BLaER1 treated with 17β-estradiol and CSF1 and Interleukin-3, amounts not matched to agents 10 nM and 100 nM (cell line): ENCODE data around the gene PLEKHF1.

Experiments
- H3K27ac ChIP-seq, 11 experiments: shearing (Covaris generic); formaldehyde crosslinking; 2 replicates each; pipeline ENCODE4 v1.8.1; 2022
- H3K27me3 ChIP-seq, 11 experiments: shearing (Covaris generic); formaldehyde crosslinking; 2 replicates each; pipeline ENCODE4 v1.8.1; 2022
- H3K36me3 ChIP-seq, 11 experiments: shearing (Covaris generic); formaldehyde crosslinking; 2 replicates each; pipeline ENCODE4 v1.8.1; 2022
- H3K4me1 ChIP-seq, 10 experiments: shearing (Covaris generic); formaldehyde crosslinking; 2 replicates each; pipeline ENCODE4 v1.8.1; 2022
- H3K4me2 ChIP-seq, 11 experiments: shearing (Covaris generic); formaldehyde crosslinking; 2 replicates each; pipeline ENCODE4 v1.8.1; 2022
- H3K4me3 ChIP-seq, 10 experiments: shearing (Covaris generic); formaldehyde crosslinking; 2 replicates each; pipeline ENCODE4 v1.8.1; 2022
- H3K9ac ChIP-seq, 11 experiments: shearing (Covaris generic); formaldehyde crosslinking; 2 replicates each; pipeline ENCODE4 v1.8.1; 2022
- H3K9me3 ChIP-seq, 11 experiments: shearing (Covaris generic); formaldehyde crosslinking; replicated peaks in 1 of 11; 2 replicates each; pipeline ENCODE4 v1.8.1; 2022
- H4K20me1 ChIP-seq, 11 experiments: shearing (Covaris generic); formaldehyde crosslinking; 2 replicates each; pipeline ENCODE4 v1.8.1; 2022
- Cebpa-rat ChIP-seq, 11 experiments: shearing (Covaris generic); IDR thresholded peaks; 2 replicates each; pipeline ENCODE4 v1.8.1; 2022

PLEKHF1 gene

GRCh38 chr19:29629836-29630534, 35.3 kb upstream of the PLEKHF1 start:
- H4K20me1 ChIP-seq, result no peaks in the 10 kb centered on the region
- H3K4me3 ChIP-seq, result no peak overlapping the region
- H3K9me3 ChIP-seq, result peaks cover 0 to 4% (median 0%) of the 10 kb centered on the region in 11 experiments; a peak in 1 of 22 replicates
- H3K9ac ChIP-seq, result no peak overlapping the region
- TF ChIP-seq Cebpa-rat (IDR thresholded peaks at IDR 0.05), result no peak
- no peaks in the 10 kb centered on the region for H3K27me3 ChIP-seq
- no peaks in the 10 kb centered on the region for H3K36me3 ChIP-seq
- H3K4me2 ChIP-seq, result no peak overlapping the region
- peaks cover 34 to 52% (median 45%) of the 10 kb centered on the region in 10 experiments for H3K4me1 ChIP-seq
- no peak overlapping the region for H3K27ac ChIP-seq

DNA sequence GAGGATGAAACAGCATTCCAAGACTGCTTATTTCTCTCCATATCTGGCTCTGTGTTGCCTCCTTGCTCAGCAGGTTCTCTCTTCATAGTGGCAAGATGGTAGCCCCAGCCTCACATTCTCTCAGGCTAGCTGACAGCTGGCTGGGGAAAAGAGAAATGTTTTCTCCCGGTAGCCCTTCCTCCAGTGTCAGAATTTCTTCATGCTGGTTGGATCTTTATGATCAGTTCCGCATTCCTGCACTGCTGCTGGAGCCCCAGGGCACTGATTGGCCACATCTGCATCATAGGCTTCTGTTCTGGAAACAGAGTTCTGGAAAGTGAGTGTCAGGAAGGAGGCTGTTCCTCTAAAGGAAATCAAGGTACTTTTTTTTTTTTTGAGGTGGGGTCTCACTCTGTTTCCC, 34.6 kb upstream of the PLEKHF1 start:
- TF ChIP-seq Cebpa-rat (IDR thresholded peaks at IDR 0.05), result no peak
- Histone ChIP-seq H3K36me3 (no peaks in the 10 kb centered on the region), H3K4me1 (peaks cover 27 to 58% (median 44%) of the 10 kb centered on the region in 10 experiments), H3K27ac (no peak overlapping the region), H3K4me3 (no peak overlapping the region), H3K9ac (no peak overlapping the region), H4K20me1 (no peaks in the 10 kb centered on the region), H3K4me2 (no peak overlapping the region), H3K9me3 (peaks cover 0 to 4% (median 0%) of the 10 kb centered on the region in 11 experiments; a peak in 1 of 22 replicates), H3K27me3 (no peaks in the 10 kb centered on the region)

GRCh38 chr19:29631450-29631849, 33.8 kb upstream of the PLEKHF1 start:
- Histone ChIP-seq H3K27ac (no peak overlapping the region), H3K4me3 (no peak overlapping the region), H3K4me1 (peaks cover 23 to 66% (median 50%) of the 10 kb centered on the region in 10 experiments), H3K9ac (no peak overlapping the region), H4K20me1 (no peaks in the 10 kb centered on the region), H3K9me3 (peaks cover 0 to 4% (median 0%) of the 10 kb centered on the region in 11 experiments; a peak in 1 of 22 replicates), H3K27me3 (no peaks in the 10 kb centered on the region), H3K36me3 (no peaks in the 10 kb centered on the region), H3K4me2 (peak overlapping the region in 3 of 11 experiments; percentile 25 to 65 (median 43); a peak in 3 of 22 replicates)
- no peak for TF ChIP-seq Cebpa-rat (IDR thresholded peaks at IDR 0.05)

DNA sequence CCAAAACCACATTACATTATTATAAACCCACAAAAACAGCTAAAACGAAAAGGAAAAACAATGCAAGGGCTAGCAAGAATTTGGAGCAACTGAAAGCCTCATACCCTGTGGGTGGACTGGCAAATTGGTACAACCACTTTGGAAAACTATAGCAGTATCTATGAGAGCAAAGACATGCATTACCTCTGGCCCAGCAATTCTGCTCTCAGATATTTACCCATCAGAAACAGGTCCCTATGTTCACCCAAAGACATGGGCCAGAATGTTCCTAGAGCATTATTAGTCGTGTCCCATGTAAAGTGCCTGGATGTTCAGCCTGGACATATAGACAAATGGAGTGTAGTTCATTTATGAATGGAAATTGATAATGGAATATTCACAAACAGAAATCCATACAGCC, 31.3 kb upstream of the PLEKHF1 start:
- peak overlapping the region in 5 of 11 experiments; percentile 12 to 63 (median 48); a peak in 10 of 22 replicates for H3K4me2 ChIP-seq
- no peaks in the 10 kb centered on the region for H3K36me3 ChIP-seq
- H3K4me1 ChIP-seq, result peaks cover 0 to 60% (median 43%) of the 10 kb centered on the region in 10 experiments; a peak in 17 of 20 replicates
- no peak overlapping the region for H3K27ac ChIP-seq
- TF ChIP-seq Cebpa-rat (IDR thresholded peaks at IDR 0.05), result no peak
- H3K4me3 ChIP-seq, result no peak overlapping the region
- H3K9ac ChIP-seq, result no peak overlapping the region
- peaks cover 0 to 4% (median 0%) of the 10 kb centered on the region in 11 experiments; a peak in 1 of 22 replicates for H3K9me3 ChIP-seq
- H3K27me3 ChIP-seq, result no peaks in the 10 kb centered on the region
- no peaks in the 10 kb centered on the region for H4K20me1 ChIP-seq

- Histone ChIP-seq H3K4me1 (peaks cover 0 to 60% (median 43%) of the 10 kb centered on the region in 10 experiments; a peak in 17 of 20 replicates), H3K36me3 (no peaks in the 10 kb centered on the region), H3K27ac (no peak overlapping the region), H3K4me2 (peak overlapping the region in 6 of 11 experiments; percentile 12 to 63 (median 46); a peak in 11 of 22 replicates), H3K9me3 (peaks cover 0 to 4% (median 0%) of the 10 kb centered on the region in 11 experiments; a peak in 1 of 22 replicates), H3K27me3 (no peaks in the 10 kb centered on the region), H3K9ac (peak overlapping the region in 2 of 11 experiments; percentile 22 to 24; a peak in 1 of 22 replicates), H3K4me3 (no peak overlapping the region), H4K20me1 (no peaks in the 10 kb centered on the region)
- TF ChIP-seq Cebpa-rat (IDR thresholded peaks at IDR 0.05), result no peak
Measured at GRCh38 chr19:29634423-29635130, 30.7 kb upstream of the PLEKHF1 start.

DNA sequence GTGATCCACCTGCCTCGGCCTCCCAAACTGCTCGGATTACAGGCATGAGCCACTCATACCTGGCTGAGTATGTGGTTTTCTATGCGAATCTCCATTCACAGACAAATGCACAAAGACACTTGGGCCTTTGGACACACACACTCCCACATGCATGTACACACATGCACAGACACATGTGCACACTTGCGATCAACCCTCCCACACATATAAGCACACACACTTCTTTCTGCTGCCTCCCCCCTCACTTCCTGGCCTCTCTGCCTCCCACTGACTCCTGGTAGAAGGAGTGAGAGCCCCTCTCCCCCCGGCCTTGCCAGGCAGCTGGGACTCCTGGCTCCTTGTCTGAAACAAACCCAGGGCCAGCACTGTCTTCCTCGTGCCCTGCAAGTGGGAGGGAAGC, 29.3 kb upstream of the PLEKHF1 start:
- H3K4me1 ChIP-seq, result peaks cover 0 to 57% (median 43%) of the 10 kb centered on the region in 10 experiments; a peak in 17 of 20 replicates
- H3K4me3 ChIP-seq, result no peak overlapping the region
- H3K27me3 ChIP-seq, result no peaks in the 10 kb centered on the region
- H3K36me3 ChIP-seq, result no peaks in the 10 kb centered on the region
- peak overlapping the region in 1 of 11 experiments; percentile 35; a peak in 1 of 22 replicates for H3K27ac ChIP-seq
- TF ChIP-seq Cebpa-rat (IDR thresholded peaks at IDR 0.05), result no peak
- peaks cover 0 to 4% (median 0%) of the 10 kb centered on the region in 11 experiments; a peak in 1 of 22 replicates for H3K9me3 ChIP-seq
- H3K4me2 ChIP-seq, result peak overlapping the region in 9 of 11 experiments; percentile 38 to 77 (median 65); a peak in 18 of 22 replicates
- no peaks in the 10 kb centered on the region for H4K20me1 ChIP-seq
- no peak overlapping the region for H3K9ac ChIP-seq

GRCh38 chr19:29636553-29637360, 28.5 kb upstream of the PLEKHF1 start:
- no peak for TF ChIP-seq Cebpa-rat (IDR thresholded peaks at IDR 0.05)
- H4K20me1 ChIP-seq, result no peaks in the 10 kb centered on the region
- peak overlapping the region in 9 of 11 experiments; percentile 38 to 77 (median 65); a peak in 18 of 22 replicates for H3K4me2 ChIP-seq
- no peaks in the 10 kb centered on the region for H3K27me3 ChIP-seq
- H3K9ac ChIP-seq, result peak overlapping the region in 2 of 11 experiments; percentile 19 to 30; a peak in 1 of 22 replicates
- H3K4me1 ChIP-seq, result peaks cover 4 to 49% (median 39%) of the 10 kb centered on the region in 10 experiments
- H3K9me3 ChIP-seq, result peaks cover 0 to 4% (median 0%) of the 10 kb centered on the region in 11 experiments; a peak in 1 of 22 replicates
- H3K36me3 ChIP-seq, result no peaks in the 10 kb centered on the region
- no peak overlapping the region for H3K4me3 ChIP-seq
- peak overlapping the region in 1 of 11 experiments; percentile 35; a peak in 2 of 22 replicates for H3K27ac ChIP-seq

DNA sequence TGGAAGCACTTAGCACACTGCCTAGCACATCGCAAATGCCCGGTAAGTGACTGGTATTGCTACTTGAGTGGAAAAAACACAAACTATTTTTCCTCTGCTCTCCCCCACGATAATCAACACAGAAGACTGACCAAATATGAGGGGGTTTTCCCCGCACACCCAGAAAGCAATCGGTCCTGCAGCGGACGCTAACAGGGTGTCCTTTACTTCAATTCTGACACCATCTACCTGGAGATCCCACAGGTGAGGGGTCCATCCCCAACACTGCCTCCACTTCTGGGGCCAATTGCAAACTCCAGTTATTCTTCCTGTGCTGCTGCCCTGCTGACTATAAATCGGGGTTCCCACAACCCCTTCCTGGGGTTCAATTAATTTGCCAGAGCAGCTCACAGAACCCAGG, 26.2 kb upstream of the PLEKHF1 start:
- Histone ChIP-seq H3K9ac (no peak overlapping the region), H3K27me3 (no peaks in the 10 kb centered on the region), H3K36me3 (no peaks in the 10 kb centered on the region), H3K27ac (no peak overlapping the region), H3K4me2 (no peak overlapping the region), H4K20me1 (no peaks in the 10 kb centered on the region), H3K4me1 (peaks cover 7 to 33% (median 23%) of the 10 kb centered on the region in 10 experiments), H3K9me3 (0 out of 22 replicates have a peak, but pooled peaks cover 0 to under 1% (median 0%) of the 10 kb centered on the region in 11 experiments), H3K4me3 (no peak overlapping the region)
- TF ChIP-seq Cebpa-rat (IDR thresholded peaks at IDR 0.05), result no peak
